HCT116 (cell line): ENCODE results near the gene IL17A.

Experiments used
- POLR2AphosphoS5 ChIP-seq: IDR thresholded peaks from 2 replicates; pipeline ENCODE4 v1.6.1; 2011; ENCODE audit warnings: mild to moderate bottlenecking, low read depth, low read length, moderate library complexity
- TF ChIP-seq, protein P1 (sequence below), 3 experiments: fragments of 200-600 bp in 1 of 3; sonication (generic) in 1 of 3; IDR thresholded peaks in 2 of 3; conservative IDR thresholded peaks in 1 of 3; 2 replicates each; pipeline ENCODE4 v1.5.1; 2012 to 2017; ENCODE audit warnings: low read depth in 2 of 3, low read length in 2 of 3, antibody characterized with exemption in 1 of 3, borderline replicate concordance in 1 of 3, control low read depth in 1 of 3, mild to moderate bottlenecking in 1 of 3, mixed read lengths in 1 of 3, mixed run types in 1 of 3, moderate library complexity in 1 of 3; ENCODE audit not compliant: insufficient read depth in 1 of 3

DNA sequence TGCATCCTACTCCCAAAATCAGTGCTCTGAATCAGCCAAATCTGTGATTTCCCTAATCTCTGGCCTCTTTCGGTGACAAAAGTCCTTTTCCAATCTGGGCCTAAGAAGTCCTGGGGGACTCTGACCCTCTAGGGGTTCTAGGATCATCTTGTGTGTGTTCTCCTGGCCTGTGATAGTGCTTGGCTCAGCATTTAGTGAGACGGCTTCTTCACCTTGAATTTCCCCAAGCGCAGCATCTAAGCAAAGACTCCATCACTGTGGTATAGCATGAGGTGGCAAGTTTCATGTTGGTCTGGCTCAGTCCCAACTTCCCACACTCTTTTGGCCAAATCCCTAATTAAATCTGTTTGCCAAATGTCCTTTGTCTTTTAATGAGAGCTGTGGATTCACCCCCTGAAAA, 12.1 kb upstream of the IL17A start:
- TF ChIP-seq, protein P1, sequence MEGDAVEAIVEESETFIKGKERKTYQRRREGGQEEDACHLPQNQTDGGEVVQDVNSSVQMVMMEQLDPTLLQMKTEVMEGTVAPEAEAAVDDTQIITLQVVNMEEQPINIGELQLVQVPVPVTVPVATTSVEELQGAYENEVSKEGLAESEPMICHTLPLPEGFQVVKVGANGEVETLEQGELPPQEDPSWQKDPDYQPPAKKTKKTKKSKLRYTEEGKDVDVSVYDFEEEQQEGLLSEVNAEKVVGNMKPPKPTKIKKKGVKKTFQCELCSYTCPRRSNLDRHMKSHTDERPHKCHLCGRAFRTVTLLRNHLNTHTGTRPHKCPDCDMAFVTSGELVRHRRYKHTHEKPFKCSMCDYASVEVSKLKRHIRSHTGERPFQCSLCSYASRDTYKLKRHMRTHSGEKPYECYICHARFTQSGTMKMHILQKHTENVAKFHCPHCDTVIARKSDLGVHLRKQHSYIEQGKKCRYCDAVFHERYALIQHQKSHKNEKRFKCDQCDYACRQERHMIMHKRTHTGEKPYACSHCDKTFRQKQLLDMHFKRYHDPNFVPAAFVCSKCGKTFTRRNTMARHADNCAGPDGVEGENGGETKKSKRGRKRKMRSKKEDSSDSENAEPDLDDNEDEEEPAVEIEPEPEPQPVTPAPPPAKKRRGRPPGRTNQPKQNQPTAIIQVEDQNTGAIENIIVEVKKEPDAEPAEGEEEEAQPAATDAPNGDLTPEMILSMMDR (IDR thresholded peaks at IDR 0.05 in 2 of 3, conservative IDR thresholded peaks at IDR 0.05 in 1 of 3; ENCODE audit: borderline replicate concordance in 1 of 3, insufficient read depth in 1 of 3, low read depth in 2 of 3, low read length in 2 of 3): no peak
- TF ChIP-seq POLR2AphosphoS5: no peak
